HuH-7 (cell line): Measurements from ENCODE around the gene RELL1.
"Not testable (repeated sequence)": the region's sequence is repeated elsewhere in the genome, so short reads cannot be mapped to it uniquely, and the experiment has no call there.

ENCODE experiments used
- DNase-seq: peaks from one replicate; pipeline ENCODE4 v3.0.0; 2011; ENCODE audit warnings: low spot score

Gene RELL1

GRCh38 chr4:37693030-37693429 is 6.9 kb upstream of the RELL1 start:
- DNase-seq, result no peak

- no peak for DNase-seq
Measured at GRCh38 chr4:37690976-37691375, 4.8 kb upstream of the RELL1 start.

- DNase-seq, result no peak
Measured at GRCh38 chr4:37689353-37690095, 3.3 kb upstream of the RELL1 start.

- DNase-seq, result no peak
Measured at GRCh38 chr4:37687681-37688080, 1.5 kb upstream of the RELL1 start.

GRCh38 chr4:37687194-37687562 is 1.0 kb upstream of the RELL1 start:
- DNase-seq, result no peak

GRCh38 chr4:37685823-37686372 is 278 bp downstream of the RELL1 start:
- DNase-seq, result peak; percentile 40

- no peak for DNase-seq
Measured at GRCh38 chr4:37685161-37685822, 884 bp downstream of the RELL1 start.

- no peak for DNase-seq
Measured at GRCh38 chr4:37684154-37684553, 2.0 kb downstream of the RELL1 start.

GRCh38 chr4:37682701-37683401 is 3.3 kb downstream of the RELL1 start:
- DNase-seq, result peak; percentile 41

- DNase-seq, result no peak
Measured at GRCh38 chr4:37680089-37680488, 6.1 kb downstream of the RELL1 start.

GRCh38 chr4:37679301-37679700 is 6.9 kb downstream of the RELL1 start:
- DNase-seq, result no peak

GRCh38 chr4:37678624-37679023 is 7.6 kb downstream of the RELL1 start:
- DNase-seq, result no peak

GRCh38 chr4:37675587-37676290 is 10.4 kb downstream of the RELL1 start:
- no peak for DNase-seq

- DNase-seq, result no peak
Measured at GRCh38 chr4:37674439-37674838, 11.7 kb downstream of the RELL1 start.

- DNase-seq, result no peak
Measured at GRCh38 chr4:37673538-37674192, 12.5 kb downstream of the RELL1 start.

GRCh38 chr4:37671072-37671471 is 15.1 kb downstream of the RELL1 start:
- DNase-seq, result no peak

- DNase-seq, result no peak
Measured at GRCh38 chr4:37670249-37670648, 15.9 kb downstream of the RELL1 start.

GRCh38 chr4:37669124-37669523 is 17.1 kb downstream of the RELL1 start:
- not testable (repeated sequence) for DNase-seq

GRCh38 chr4:37667197-37668100 is 18.7 kb downstream of the RELL1 start:
- DNase-seq, result no peak

- no peak for DNase-seq
Measured at GRCh38 chr4:37666625-37667071, 19.5 kb downstream of the RELL1 start.
